Frontal cortex (tissue), 4 donors: ENCODE results near the gene CFAP107. TPM values are rescaled to one million over a fixed set of nuclear protein-coding genes. Genes with fewer than 3 reads are reported as not detected.
"Not testable (repeated sequence)": the region's sequence is repeated elsewhere in the genome, so short reads cannot be mapped to it uniquely, and the experiment has no call there.

Experiments used
- DNase-seq, 2 donors: peaks; one replicate each; pipeline ENCODE4 v3.0.0; 2012; ENCODE audit warnings: low spot score in 2 of 2
- FAIRE-seq: peaks from 2 replicates; lab custom pipeline; 2012; peaks lifted over from hg19 to GRCh38; lab: Jason Lieb, UNC
- total RNA-seq: library from RNA; depleted of rRNA; stranded (reverse); fragments of >200 nt; gene quantifications from one replicate; pipeline ENCODE4 v1.2.3, GENCODE V29; 2014
- donor health status: control.
- donor health status: control.
- donor health status: control.

The CFAP107 gene, protein sequence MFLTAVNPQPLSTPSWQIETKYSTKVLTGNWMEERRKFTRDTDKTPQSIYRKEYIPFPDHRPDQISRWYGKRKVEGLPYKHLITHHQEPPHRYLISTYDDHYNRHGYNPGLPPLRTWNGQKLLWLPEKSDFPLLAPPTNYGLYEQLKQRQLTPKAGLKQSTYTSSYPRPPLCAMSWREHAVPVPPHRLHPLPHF
- total RNA-seq, result under 0.01 TPM

DNA sequence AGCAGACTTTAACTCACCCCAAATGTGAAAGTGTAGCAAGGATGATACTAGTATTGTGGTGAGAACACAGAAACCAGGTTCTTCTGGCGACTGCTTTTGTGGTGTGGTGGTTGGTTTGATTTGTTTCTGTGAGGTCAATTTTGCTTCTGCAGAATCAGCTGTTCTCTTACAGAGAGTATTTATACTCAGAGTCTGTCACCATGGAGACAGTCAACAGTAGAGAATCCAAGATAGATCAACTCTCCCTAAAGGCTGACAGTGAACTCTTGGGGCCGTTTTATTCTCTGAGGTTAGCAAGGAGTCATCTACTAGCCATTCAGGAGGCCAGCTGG lies at the start of gene CFAP107:
TSS of gene CFAP107 (plus strand) at position 209 of the 332 bp plus-strand sequence. CDS start 231 bp downstream, outside the sequence.
- FAIRE-seq (no peak), DNase-seq (no peak)

GRCh38 chr1:12696658-12697057 lies 49.3 kb upstream of the CFAP107 start:
- DNase-seq (no peak), FAIRE-seq (no peak)

DNA sequence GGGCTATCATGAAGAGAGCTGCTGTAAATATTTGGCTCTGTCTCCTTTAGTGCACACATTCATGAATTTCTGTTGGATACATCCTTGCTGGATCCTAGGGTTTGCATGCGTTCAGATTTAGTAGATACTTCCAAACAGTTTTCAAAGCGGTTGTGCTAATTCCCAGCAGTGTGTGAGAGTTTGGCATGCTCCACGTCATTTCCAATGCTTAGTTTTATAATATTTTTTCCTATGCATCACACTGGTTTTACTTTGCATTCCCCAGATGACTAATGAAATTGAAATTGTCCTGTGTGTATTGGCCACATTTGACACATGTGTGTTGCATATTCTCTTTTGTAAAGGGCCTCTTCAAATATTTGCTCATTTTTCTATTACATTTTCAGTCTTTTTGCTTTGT lies 48.6 kb upstream of the CFAP107 start:
- DNase-seq (no peak), FAIRE-seq (no peak)

GRCh38 chr1:12703821-12704451 lies 42.1 kb upstream of the CFAP107 start:
- DNase-seq, result no peak
- no peak for FAIRE-seq

DNA sequence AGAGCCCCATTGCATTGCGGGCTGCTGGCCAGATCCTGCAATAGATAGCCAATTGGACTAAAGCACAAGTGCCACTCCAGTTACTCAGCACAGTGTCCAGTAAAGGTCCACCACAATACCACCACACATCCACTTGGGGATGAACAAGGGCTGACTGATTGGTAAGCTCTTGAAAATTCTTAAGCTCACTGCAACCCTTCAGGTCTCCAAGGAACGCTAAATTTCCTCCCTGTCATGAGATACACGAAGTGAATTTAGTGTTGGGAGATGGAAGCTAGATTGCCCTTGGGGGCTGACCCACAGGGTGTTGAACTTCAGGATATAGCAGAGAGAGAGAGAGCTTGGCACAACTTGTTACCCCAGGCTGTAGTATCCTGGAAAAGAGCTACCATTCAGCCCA lies 39.9 kb upstream of the CFAP107 start:
- DNase-seq (no peak), FAIRE-seq (no peak)

DNA sequence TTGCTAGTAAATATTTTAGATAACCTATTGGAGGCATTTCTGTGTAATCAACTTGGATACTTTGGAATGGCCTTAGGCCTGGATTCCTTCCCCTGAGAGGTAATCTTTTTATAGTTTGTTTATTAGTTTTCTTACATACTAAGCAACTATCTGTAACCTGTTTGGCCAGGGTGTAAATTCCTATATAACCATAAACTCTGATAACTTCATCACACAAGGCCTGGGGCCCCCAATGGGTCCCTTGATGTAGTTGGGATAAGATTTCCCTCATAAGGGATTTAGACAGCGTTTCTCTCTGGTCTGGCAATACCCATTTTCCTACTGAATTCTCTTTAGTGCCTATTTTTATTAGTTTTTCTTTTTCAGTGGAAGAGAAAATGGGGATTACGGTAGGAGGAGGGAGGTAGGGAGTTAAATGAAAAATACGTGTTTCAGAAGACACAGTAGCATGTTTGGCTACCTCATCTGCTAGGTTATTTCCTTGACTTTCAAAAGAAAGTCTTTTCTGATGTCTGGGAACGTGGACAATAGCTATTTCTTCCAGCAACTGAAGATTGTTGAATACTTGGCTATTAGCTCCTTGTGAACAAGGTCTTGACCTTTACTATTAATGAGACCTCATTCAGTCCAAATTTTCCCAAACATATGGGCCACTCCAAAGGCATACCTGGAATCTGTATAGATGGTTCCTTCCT lies 37.5 kb upstream of the CFAP107 start:
- DNase-seq (no peak), FAIRE-seq (no peak)

DNA sequence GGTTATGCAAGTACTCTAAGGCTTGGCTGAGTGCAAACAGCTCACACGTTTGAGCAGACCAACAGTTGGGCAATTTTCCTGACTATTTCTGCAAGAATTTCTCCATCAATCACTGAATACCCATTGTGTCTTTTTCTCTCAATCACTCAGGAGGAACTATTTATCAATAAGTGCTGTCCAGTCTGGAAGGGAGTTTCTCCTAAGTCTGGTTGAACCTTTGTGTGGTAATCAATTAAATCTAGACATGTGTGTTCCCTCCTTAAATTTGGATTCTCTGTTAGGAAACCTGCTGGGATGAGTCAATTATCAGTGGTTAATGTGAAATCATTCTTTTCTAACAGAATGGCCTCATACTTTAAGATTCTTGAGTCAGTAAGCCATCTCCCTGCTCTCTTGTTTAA lies 36.9 kb upstream of the CFAP107 start:
- FAIRE-seq (no peak), DNase-seq (no peak)

DNA sequence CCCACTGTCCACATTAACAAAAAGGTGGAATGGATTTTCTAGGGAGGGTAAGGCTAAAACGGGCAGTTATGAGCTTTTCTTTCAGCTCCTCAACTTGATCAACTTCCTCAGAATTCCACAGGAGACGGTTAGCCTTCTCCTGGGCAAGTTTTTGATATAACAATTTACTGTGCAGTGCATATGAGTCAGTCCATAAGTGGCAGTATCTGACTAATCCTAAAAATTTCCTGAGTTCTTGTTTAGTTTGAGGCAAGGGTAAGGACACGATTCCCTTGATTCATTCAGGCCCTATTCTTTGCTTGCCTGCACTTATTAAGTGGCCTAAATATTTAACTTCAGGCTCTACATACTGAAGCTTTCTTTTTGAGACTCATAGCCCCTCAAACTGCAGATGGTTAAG lies 36.3 kb upstream of the CFAP107 start:
- FAIRE-seq, result no peak
- no peak for DNase-seq

DNA sequence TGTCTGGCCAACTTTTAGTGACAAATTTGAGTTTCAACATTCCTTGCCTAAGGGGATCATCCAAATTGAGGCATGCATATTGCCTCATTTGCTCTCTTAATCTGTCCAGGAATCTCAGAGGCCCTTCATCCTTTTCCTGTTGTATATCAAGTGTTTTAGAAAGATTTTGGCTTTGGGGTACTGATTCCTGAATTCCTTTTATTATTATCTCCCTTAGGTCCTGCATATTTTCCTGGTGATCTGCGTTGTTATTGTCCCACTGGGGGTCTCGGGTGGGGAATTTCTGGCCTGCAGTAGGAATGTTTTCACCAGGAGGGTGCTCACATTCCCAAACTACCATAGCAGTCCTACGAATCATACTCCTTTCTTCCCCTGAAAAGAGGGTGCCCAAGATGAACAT lies 34.5 kb upstream of the CFAP107 start:
- no peak for FAIRE-seq

GRCh38 chr1:12712076-12712475 lies 33.9 kb upstream of the CFAP107 start:
- DNase-seq (no peak), FAIRE-seq (no peak)

More for the DNA sequence above, 34.5 kb upstream of the CFAP107 start:
- no peak for DNase-seq

DNA sequence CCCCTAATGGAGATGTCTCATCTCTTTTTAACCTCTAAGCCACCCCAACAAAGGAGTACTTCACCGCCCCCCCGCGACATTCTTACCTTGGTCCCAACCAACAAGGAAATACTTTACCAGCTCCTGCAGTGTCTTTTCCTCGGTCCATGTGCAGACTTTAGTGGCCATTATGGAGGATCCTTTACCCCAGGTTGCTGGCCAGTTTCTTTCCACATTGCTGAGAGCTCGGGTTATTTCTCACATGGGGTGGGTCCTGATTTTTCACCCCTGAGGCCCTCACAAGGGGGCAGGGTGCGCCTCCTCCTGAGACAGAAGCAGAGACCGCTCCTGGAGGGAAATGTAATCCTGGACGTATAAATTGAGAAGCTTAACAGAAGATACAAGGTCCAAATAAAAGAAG lies 33.1 kb upstream of the CFAP107 start:
- FAIRE-seq (no peak), DNase-seq (no peak)

DNA sequence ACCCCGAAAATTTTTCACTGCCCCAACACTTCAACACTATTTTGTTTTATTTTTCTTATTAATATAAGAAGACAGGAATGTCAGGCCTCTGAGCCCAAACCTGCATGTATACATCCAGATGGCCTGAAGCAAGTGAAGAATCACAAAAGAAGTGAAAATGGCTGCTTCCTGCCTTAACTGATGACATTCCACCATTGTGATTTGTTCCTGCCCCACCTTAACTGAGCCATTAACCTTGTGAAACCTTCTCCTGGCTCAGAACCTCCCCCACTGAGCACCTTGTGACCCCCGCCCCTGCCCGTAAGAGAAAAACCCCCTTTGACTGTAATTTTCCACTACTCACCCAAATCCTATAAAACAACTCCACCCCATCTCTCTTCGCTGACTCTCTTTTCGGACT lies 32.3 kb upstream of the CFAP107 start:
- FAIRE-seq, DNase-seq: not testable (repeated sequence)

GRCh38 chr1:12714710-12715475 lies 31.1 kb upstream of the CFAP107 start:
- FAIRE-seq, result no peak
- DNase-seq, result no peak

DNA sequence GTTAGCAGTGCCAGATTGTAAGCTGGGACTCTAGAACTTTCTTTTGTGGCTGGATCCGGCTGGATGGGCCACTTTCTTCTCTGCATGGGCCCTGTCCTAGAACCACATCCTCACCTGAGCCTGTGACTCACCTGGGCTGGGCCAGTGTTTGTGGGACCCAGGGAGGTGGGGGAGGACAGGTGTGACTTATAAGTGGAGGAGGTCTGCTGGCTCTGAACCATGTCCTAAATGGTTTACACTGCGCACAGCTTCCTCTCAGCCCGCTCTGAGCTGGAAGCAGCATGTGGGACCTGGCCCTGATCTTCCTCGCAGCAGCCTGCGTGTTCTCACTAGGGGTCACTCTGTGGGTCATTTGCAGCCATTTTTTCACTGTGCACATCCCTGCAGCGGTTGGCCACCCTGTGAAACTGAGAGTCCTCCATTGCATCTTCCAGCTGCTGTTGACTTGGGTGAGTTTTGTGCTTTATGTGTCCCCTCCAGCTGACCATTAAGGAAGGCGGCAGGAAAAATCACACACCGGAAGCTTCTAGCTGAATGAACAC lies 30.0 kb upstream of the CFAP107 start, which contains the start of gene AADACL3:
TSS of gene AADACL3 (plus strand) at position 215 of the 542 bp plus-strand sequence. CDS start at position 282, 67 bp downstream.
- FAIRE-seq (no peak), DNase-seq (no peak)

- FAIRE-seq, result no peak
- no peak for DNase-seq
Measured at GRCh38 chr1:12717301-12717838, 28.6 kb upstream of the CFAP107 start.

DNA sequence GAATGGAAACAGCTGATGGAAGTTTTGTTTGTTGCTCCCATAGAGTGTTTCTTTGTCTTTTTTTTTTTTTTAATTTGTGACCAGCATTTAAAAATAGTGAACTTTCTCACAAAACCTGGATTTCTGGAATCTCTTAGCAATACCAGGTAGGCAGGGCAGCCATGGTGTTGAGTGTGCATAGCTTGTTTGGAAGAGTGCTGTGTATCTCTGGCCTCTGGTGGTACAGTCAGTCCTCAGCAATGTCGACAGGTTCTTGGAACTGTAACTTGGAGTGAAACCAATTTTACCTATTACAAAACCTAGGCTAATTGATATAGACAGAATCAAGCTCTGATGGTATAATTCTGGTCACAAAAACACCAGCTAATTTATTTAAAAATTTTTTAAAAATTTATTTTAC lies 23.4 kb upstream of the CFAP107 start:
- DNase-seq, result no peak
- no peak for FAIRE-seq

- FAIRE-seq (no peak), DNase-seq (no peak)
Measured at GRCh38 chr1:12728391-12728790, 17.6 kb upstream of the CFAP107 start.

DNA sequence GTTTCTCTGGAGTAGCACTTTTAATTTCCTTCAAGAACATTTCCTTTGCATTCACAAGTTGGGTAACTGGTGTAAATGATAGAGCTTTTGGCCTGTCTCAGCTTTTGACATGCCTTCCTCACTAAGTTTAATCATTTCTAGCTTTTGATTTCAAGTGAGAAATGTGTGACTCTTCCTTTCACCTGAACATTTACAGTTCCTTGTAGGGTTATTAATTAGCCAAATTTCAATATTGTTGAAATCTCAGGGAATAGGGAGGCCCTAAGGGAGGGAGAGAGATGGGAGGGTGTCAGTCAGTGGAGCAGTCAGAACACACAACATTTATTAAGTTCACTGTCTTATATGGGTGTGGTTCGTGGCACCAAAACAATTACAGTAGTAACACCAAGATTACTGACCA lies 15.8 kb upstream of the CFAP107 start:
- no peak for DNase-seq
- FAIRE-seq, result no peak

DNA sequence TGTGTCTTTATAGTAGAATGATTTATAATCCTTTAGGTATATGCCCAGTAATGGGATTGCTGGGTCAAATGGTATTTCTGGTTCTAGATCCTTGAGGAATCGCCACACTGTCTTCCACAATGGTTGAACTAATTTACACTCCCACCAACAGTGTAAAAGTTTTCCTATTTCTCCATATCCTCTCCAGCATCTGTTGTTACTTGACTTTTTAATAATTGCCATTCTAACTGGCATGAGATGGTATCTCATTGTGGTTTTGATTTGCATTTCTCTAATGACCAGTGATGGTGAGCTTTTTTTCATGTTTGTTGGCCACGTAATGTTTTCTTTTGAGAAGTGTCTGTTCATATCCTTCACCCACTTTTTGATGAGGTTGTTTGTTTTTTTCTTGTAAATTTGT lies 14.9 kb upstream of the CFAP107 start:
- not testable (repeated sequence) for FAIRE-seq, DNase-seq

GRCh38 chr1:12734651-12735050 lies 11.3 kb upstream of the CFAP107 start:
- FAIRE-seq, result no peak

More at GRCh38 chr1:12734651-12735050, 11.3 kb upstream of the CFAP107 start:
- DNase-seq, result no peak
